ENCODE measurements around the gene SLC4A1. TPM values are rescaled to one million over a fixed set of nuclear protein-coding genes. Genes with fewer than 3 reads are reported as not detected.

The SLC4A1 gene
- total RNA-seq, 3 donors from 2014 or later: 0.33 TPM; not detected in 2

DNA sequence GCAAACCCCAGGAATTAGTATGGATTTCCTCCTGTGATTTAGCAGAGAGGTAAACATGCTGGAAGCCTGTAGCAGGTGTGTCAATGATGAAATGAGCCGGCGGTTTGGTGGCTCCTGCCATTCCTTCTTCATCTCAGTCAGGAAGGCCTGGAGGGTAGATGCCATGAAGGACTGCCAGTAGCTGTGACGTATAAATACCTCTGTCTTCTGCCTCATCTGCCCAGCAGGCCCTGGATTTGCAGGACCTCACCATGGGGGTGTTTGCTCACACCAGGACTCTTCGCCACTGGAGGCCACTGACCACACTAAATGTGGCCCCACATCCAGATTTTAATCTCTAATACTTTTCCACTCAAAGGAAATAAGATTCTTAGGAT, 16.1 kb upstream of the SLC4A1 start:
- TF ChIP-seq, protein P1, sequence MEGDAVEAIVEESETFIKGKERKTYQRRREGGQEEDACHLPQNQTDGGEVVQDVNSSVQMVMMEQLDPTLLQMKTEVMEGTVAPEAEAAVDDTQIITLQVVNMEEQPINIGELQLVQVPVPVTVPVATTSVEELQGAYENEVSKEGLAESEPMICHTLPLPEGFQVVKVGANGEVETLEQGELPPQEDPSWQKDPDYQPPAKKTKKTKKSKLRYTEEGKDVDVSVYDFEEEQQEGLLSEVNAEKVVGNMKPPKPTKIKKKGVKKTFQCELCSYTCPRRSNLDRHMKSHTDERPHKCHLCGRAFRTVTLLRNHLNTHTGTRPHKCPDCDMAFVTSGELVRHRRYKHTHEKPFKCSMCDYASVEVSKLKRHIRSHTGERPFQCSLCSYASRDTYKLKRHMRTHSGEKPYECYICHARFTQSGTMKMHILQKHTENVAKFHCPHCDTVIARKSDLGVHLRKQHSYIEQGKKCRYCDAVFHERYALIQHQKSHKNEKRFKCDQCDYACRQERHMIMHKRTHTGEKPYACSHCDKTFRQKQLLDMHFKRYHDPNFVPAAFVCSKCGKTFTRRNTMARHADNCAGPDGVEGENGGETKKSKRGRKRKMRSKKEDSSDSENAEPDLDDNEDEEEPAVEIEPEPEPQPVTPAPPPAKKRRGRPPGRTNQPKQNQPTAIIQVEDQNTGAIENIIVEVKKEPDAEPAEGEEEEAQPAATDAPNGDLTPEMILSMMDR (IDR thresholded peaks at IDR 0.05): no peak
- no peak for TF ChIP-seq POLR2AphosphoS5 (IDR thresholded peaks at IDR 0.05)
- TF ChIP-seq POLR2A (IDR thresholded peaks at IDR 0.05): no peak
- no peak overlapping the region for H3K4me3 ChIP-seq
- H3K36me3 ChIP-seq: no peaks in the 10 kb centered on the region
- H3K9me3 ChIP-seq: no peaks in the 10 kb centered on the region
- DNase-seq (ENCODE audit: low spot score in 2 of 2): no peak
- intact Hi-C loops (cut with DNase I; ENCODE audit: low total_unique reads): no loop called here
- no peaks in the 10 kb centered on the region for H3K27me3 ChIP-seq
- H3K27ac ChIP-seq: no peak overlapping the region
- H3K4me1 ChIP-seq: no peaks in the 10 kb centered on the region

- H3K9me3 ChIP-seq: no peaks in the 10 kb centered on the region
- H3K4me3 ChIP-seq: no peak overlapping the region
- no peaks in the 10 kb centered on the region for H3K36me3 ChIP-seq
- H3K27ac ChIP-seq: no peak overlapping the region
- TF ChIP-seq POLR2A (IDR thresholded peaks at IDR 0.05) (no peak), POLR2AphosphoS5 (IDR thresholded peaks at IDR 0.05) (no peak)
- TF ChIP-seq, protein P1 (IDR thresholded peaks at IDR 0.05): no peak
- no peak for DNase-seq (ENCODE audit: low spot score in 2 of 2)
- intact Hi-C loops (cut with DNase I; ENCODE audit: low total_unique reads): no loop called here
- no peaks in the 10 kb centered on the region for H3K4me1 ChIP-seq
- H3K27me3 ChIP-seq: no peaks in the 10 kb centered on the region
These were observed 15.5 kb upstream of the SLC4A1 start for GRCh38 chr17:44283344-44284023.

GRCh38 chr17:44282264-44282663, 14.3 kb upstream of the SLC4A1 start:
- H3K4me1 ChIP-seq: no peaks in the 10 kb centered on the region
- H3K36me3 ChIP-seq: no peaks in the 10 kb centered on the region
- no peak overlapping the region for H3K4me3 ChIP-seq
- intact Hi-C loops (cut with DNase I; ENCODE audit: low total_unique reads): no loop called here
- H3K27me3 ChIP-seq: no peaks in the 10 kb centered on the region
- no peak for TF ChIP-seq POLR2AphosphoS5 (IDR thresholded peaks at IDR 0.05)
- TF ChIP-seq, protein P1 (IDR thresholded peaks at IDR 0.05): no peak
- no peak for TF ChIP-seq POLR2A (IDR thresholded peaks at IDR 0.05)
- no peak overlapping the region for H3K27ac ChIP-seq
- no peaks in the 10 kb centered on the region for H3K9me3 ChIP-seq
- no peak for DNase-seq (ENCODE audit: low spot score in 2 of 2)

- Histone ChIP-seq H3K4me3 (no peak overlapping the region), H3K27ac (no peak overlapping the region), H3K27me3 (no peaks in the 10 kb centered on the region), H3K36me3 (no peaks in the 10 kb centered on the region), H3K9me3 (no peaks in the 10 kb centered on the region), H3K4me1 (no peaks in the 10 kb centered on the region)
- intact Hi-C loops (cut with DNase I; ENCODE audit: low total_unique reads): no loop called here
- no peak for DNase-seq (ENCODE audit: low spot score in 2 of 2)
- TF ChIP-seq POLR2AphosphoS5 (IDR thresholded peaks at IDR 0.05) (no peak), POLR2A (IDR thresholded peaks at IDR 0.05) (no peak)
- TF ChIP-seq, protein P1 (IDR thresholded peaks at IDR 0.05): no peak
These were observed 13.6 kb upstream of the SLC4A1 start for GRCh38 chr17:44281570-44281969.

DNA sequence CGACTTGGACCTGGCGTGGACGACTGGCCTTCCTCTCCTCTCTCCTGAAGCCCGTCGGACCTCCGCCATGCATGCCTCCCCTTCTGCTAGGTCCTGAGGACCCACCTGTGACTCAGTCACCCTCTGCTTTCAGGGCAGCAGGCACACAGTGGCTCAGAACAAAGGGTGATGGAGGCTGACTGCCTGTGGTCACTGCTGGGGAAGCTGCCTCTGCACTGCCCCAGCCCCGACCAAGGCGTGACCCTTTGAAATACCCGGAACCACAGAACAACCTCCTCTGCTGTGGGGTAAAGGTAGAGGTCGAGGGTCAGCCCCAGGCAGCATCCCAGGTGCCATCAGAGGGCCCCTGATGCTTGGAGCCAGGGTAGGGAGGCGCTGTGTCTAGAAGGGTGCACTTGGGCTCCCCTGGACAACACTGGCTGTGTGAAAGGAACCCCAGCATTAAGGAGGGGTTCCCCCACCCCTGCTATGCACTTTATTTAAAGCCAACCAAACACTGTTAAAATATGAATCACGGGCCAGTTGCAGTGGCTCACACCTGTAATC, 12.5 kb upstream of the SLC4A1 start:
- H3K27ac ChIP-seq: peak overlapping the region in 1 of 2 donors; percentile 77
- H3K9me3 ChIP-seq: no peaks in the 10 kb centered on the region
- H3K27me3 ChIP-seq: no peaks in the 10 kb centered on the region
- H3K36me3 ChIP-seq: no peaks in the 10 kb centered on the region
- no peak for TF ChIP-seq POLR2A (IDR thresholded peaks at IDR 0.05)
- TF ChIP-seq POLR2AphosphoS5 (IDR thresholded peaks at IDR 0.05): no peak
- TF ChIP-seq, protein P1 (IDR thresholded peaks at IDR 0.05): no peak
- no peak for DNase-seq (ENCODE audit: low spot score in 2 of 2)
- H3K4me3 ChIP-seq: no peak overlapping the region
- intact Hi-C loops (cut with DNase I; ENCODE audit: low total_unique reads): no loop called here
- no peaks in the 10 kb centered on the region for H3K4me1 ChIP-seq

Measured in breast epithelium (tissue), 4 donors.